Neuronal stem cell (in vitro differentiated cells): Measurements from ENCODE around the gene HEPACAM.
"Not testable (repeated sequence)": the region's sequence is repeated elsewhere in the genome, so short reads cannot be mapped to it uniquely, and the experiment has no call there.

Experiments used
- DNase-seq: peaks from one replicate; pipeline ENCODE4 v3.0.0-alpha.2; 2013; ENCODE audit warnings: low spot score
- H2AFZ ChIP-seq: one replicate; pipeline ENCODE4 v1.6.1; 2013; ENCODE audit warnings: mild to moderate bottlenecking, low read length, inconsistent platforms
- H2AK5ac ChIP-seq: 2 replicates; pipeline ENCODE4 v1.6.1; 2013; ENCODE audit warnings: low read depth, mild to moderate bottlenecking, inconsistent platforms, low read length, moderate library complexity, mixed read lengths
- H2BK120ac ChIP-seq: 2 replicates; pipeline ENCODE4 v1.6.1; 2013; ENCODE audit warnings: low read depth, mild to moderate bottlenecking, inconsistent platforms, low read length, moderate library complexity, mixed read lengths
- H2BK12ac ChIP-seq: one replicate; pipeline ENCODE4 v1.6.1; 2013; ENCODE audit warnings: low read length, inconsistent platforms
- H2BK15ac ChIP-seq: 2 replicates; pipeline ENCODE4 v1.6.1; 2013; ENCODE audit warnings: mild to moderate bottlenecking, low read length, inconsistent platforms, mixed read lengths
- H2BK5ac ChIP-seq: one replicate; pipeline ENCODE4 v1.6.1; 2013; ENCODE audit warnings: inconsistent platforms, mild to moderate bottlenecking, low read length, moderate library complexity
- H3K14ac ChIP-seq: one replicate; pipeline ENCODE4 v1.6.1; 2013; ENCODE audit warnings: low read length, inconsistent platforms
- H3K18ac ChIP-seq: 2 replicates; pipeline ENCODE4 v1.6.1; 2013; ENCODE audit warnings: low read length, inconsistent platforms
- H3K23ac ChIP-seq: 2 replicates; pipeline ENCODE4 v1.6.1; 2013; ENCODE audit warnings: low read depth, mild to moderate bottlenecking, mixed read lengths, low read length, inconsistent platforms; ENCODE audit not compliant: poor library complexity
- H3K27ac ChIP-seq: replicated peaks from 3 replicates; pipeline ENCODE4 v1.5.1; 2013; ENCODE audit warnings: low read length, inconsistent platforms
- H3K27me3 ChIP-seq, 3 experiments: 2 replicates each; pipeline ENCODE4 v1.6.1; 2013; ENCODE audit warnings: low read length in 3 of 3, mild to moderate bottlenecking in 2 of 3, inconsistent platforms in 1 of 3, low read depth in 1 of 3, mixed read lengths in 1 of 3, moderate library complexity in 1 of 3; ENCODE audit not compliant: control insufficient read depth in 3 of 3, insufficient read depth in 3 of 3
- H3K36me3 ChIP-seq, 2 donors: replicated peaks in 1 of 2; 2 replicates each; pipeline ENCODE4 v1.6.1; 2013; ENCODE audit warnings: low read length in 2 of 2; ENCODE audit not compliant: control insufficient read depth in 2 of 2, insufficient read depth in 2 of 2
- H3K4ac ChIP-seq: 2 replicates; pipeline ENCODE4 v1.6.1; 2013; ENCODE audit warnings: inconsistent platforms, mild to moderate bottlenecking, low read length, moderate library complexity
- H3K4me1 ChIP-seq, 2 donors: 1 replicate in 1 of 2; 2 replicates in 1 of 2; pipeline ENCODE4 v1.6.1; 2013; ENCODE audit warnings: low read length in 2 of 2, low read depth in 1 of 2; ENCODE audit not compliant: control insufficient read depth in 2 of 2, insufficient read depth in 1 of 2
- H3K4me2 ChIP-seq: one replicate; pipeline ENCODE4 v1.6.1; 2013; ENCODE audit warnings: mild to moderate bottlenecking, low read length, inconsistent platforms; ENCODE audit not compliant: insufficient read depth, poor library complexity, severe bottlenecking
- H3K4me3 ChIP-seq, 2 donors: 2 replicates each; pipeline ENCODE4 v1.5.1; 2013; ENCODE audit warnings: low read length in 2 of 2, mild to moderate bottlenecking in 2 of 2, inconsistent platforms in 1 of 2, moderate library complexity in 1 of 2
- H3K79me1 ChIP-seq: one replicate; pipeline ENCODE4 v1.6.1; 2013; ENCODE audit warnings: low read depth, mild to moderate bottlenecking, inconsistent platforms, low read length, moderate library complexity
- H3K9ac ChIP-seq: one replicate; pipeline ENCODE4 v1.6.1; 2013; ENCODE audit warnings: mild to moderate bottlenecking, low read depth, low read length, inconsistent platforms; ENCODE audit not compliant: poor library complexity
- H3K9me3 ChIP-seq, 2 donors: replicated peaks in 1 of 2; 2 replicates each; pipeline versions ENCODE3 to v1.6.1; 2013; ENCODE audit warnings: low read length in 2 of 2, mild to moderate bottlenecking in 2 of 2, inconsistent platforms in 1 of 2, low read depth in 1 of 2, mixed read lengths in 1 of 2, moderate library complexity in 1 of 2; ENCODE audit not compliant: control insufficient read depth in 2 of 2, insufficient read depth in 1 of 2
- H4K8ac ChIP-seq: one replicate; pipeline ENCODE4 v1.6.1; 2013; ENCODE audit warnings: low read depth, mild to moderate bottlenecking, inconsistent platforms, low read length, moderate library complexity
- H4K91ac ChIP-seq: one replicate; pipeline ENCODE4 v1.6.1; 2013; ENCODE audit warnings: low read length, low read depth, mild to moderate bottlenecking, inconsistent platforms; ENCODE audit not compliant: poor library complexity
- WGBS, 2 donors: extraction: QIAGEN DNeasy Blood & Tissue Kit; methylation state at CpG; one replicate each; pipeline ENCODE4 v1.1.7; 2013; ENCODE audit warnings: missing lambda C conversion rate in 2 of 2, mixed read lengths in 1 of 2; ENCODE audit not compliant: insufficient read length in 2 of 2, insufficient replicate concordance in 1 of 2; ENCODE audit errors: extremely low coverage in 2 of 2; 5-methylcytosine and 5-hydroxymethylcytosine counted together

Gene HEPACAM

GRCh38 chr11:124971810-124972209 lies 36.0 kb upstream of the HEPACAM start:
- Histone ChIP-seq H2BK5ac (no peak overlapping the region), H2BK15ac (no peak overlapping the region), H4K8ac (no peak overlapping the region), H3K9ac (no peak overlapping the region), H2AFZ (no peak overlapping the region), H3K14ac (no peak overlapping the region), H3K79me1 (no peaks in the 10 kb centered on the region), H3K18ac (no peak overlapping the region), H3K9me3 (no peaks in the 10 kb centered on the region), H3K27me3 (no peaks in the 10 kb centered on the region), H4K91ac (no peak overlapping the region), H2BK120ac (no peak overlapping the region), H3K4me2 (no peak overlapping the region), H2AK5ac (no peak overlapping the region), H3K4ac (no peak overlapping the region), H3K36me3 (no peaks in the 10 kb centered on the region), H3K27ac (no peak overlapping the region), H3K23ac (no peak overlapping the region), H3K4me1 (no peaks in the 10 kb centered on the region), H2BK12ac (no peak overlapping the region), H3K4me3 (no peak overlapping the region)
- DNase-seq = no peak
- no CpG with 5 or more reads among the region's 2 CpGs for WGBS, 2 donors

DNA sequence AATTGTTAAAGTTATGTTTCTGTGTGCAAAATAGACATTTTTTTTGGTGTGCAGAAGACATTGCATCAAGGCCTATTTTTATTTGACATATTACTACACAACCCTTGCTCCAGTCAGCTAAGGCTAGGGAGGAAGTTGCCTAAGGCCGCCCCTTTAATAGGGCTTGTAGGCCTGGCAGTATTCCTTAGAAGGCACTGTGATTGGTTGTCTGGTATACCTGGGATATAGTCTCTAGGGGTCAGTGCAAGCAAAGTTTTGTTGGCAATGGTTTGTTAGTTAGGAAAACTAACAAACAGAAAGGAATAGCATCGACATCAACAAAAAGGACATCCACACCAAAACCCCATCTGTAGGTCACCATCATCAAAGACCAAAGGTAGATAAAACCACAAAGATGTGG lies 35.1 kb upstream of the HEPACAM start:
- Histone ChIP-seq H3K4me1 (no peaks in the 10 kb centered on the region), H3K4me2 (no peak overlapping the region), H3K4me3 (no peak overlapping the region), H3K18ac (no peak overlapping the region), H2BK120ac (no peak overlapping the region), H3K14ac (no peak overlapping the region), H3K9ac (no peak overlapping the region), H3K27me3 (no peaks in the 10 kb centered on the region), H4K91ac (no peak overlapping the region), H3K36me3 (no peaks in the 10 kb centered on the region), H3K23ac (no peak overlapping the region), H2AK5ac (no peak overlapping the region), H3K4ac (no peak overlapping the region), H3K9me3 (no peaks in the 10 kb centered on the region), H2BK15ac (no peak overlapping the region), H3K27ac (no peak overlapping the region), H3K79me1 (no peaks in the 10 kb centered on the region), H2AFZ (no peak overlapping the region), H2BK12ac (no peak overlapping the region), H4K8ac (no peak overlapping the region), H2BK5ac (no peak overlapping the region)
- no CpG with 5 or more reads among the region's 2 CpGs for WGBS, 2 donors
- DNase-seq = no peak

DNA sequence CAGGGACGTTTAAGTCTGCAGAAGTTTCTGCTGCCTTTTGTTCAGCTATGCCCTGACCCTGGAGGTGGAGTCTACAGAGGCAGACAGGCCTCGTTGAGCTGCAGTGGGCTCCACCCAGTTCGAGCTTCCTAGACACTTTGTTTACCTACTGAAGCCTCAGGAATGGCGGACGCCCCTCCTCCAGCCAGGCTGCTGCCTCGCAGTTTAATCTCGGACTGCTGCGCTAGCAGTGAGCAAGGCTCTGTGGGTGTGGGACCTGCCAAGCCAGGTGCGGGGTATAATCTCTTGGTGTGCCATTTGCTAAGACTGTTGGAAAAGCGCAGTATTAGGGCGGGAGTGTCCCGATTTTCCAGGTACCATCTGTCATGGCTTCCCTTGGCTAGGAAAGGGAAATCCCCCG lies 32.4 kb upstream of the HEPACAM start:
- H3K36me3 ChIP-seq, H3K14ac ChIP-seq, H2BK120ac ChIP-seq, H3K23ac ChIP-seq, DNase-seq, H3K4ac ChIP-seq, H4K91ac ChIP-seq, H2BK15ac ChIP-seq, H2BK5ac ChIP-seq, H3K79me1 ChIP-seq, H2BK12ac ChIP-seq, H3K4me1 ChIP-seq, H2AK5ac ChIP-seq, H3K9me3 ChIP-seq, H3K27me3 ChIP-seq, H3K4me2 ChIP-seq, H3K9ac ChIP-seq, H3K18ac ChIP-seq, H2AFZ ChIP-seq, H3K4me3 ChIP-seq, H3K27ac ChIP-seq, H4K8ac ChIP-seq: not testable (repeated sequence)
- no CpG with 5 or more reads among the region's 13 CpGs for WGBS, 2 donors

- H3K4me1 ChIP-seq = no peaks in the 10 kb centered on the region
- H3K9ac ChIP-seq = no peak overlapping the region
- no peak overlapping the region for H3K18ac ChIP-seq
- no peak overlapping the region for H3K4ac ChIP-seq
- H3K23ac ChIP-seq = no peak overlapping the region
- no peak overlapping the region for H2AFZ ChIP-seq
- no peak overlapping the region for H2BK120ac ChIP-seq
- peak; percentile 49 for DNase-seq
- WGBS, 2 donors = 100% methylated on average over 1 of the region's 5 CpGs
- no peak overlapping the region for H3K4me2 ChIP-seq
- H3K9me3 ChIP-seq = no peaks in the 10 kb centered on the region
- no peak overlapping the region for H2BK12ac ChIP-seq
- H3K79me1 ChIP-seq = no peaks in the 10 kb centered on the region
- no peak overlapping the region for H2BK5ac ChIP-seq
- no peaks in the 10 kb centered on the region for H3K27me3 ChIP-seq
- no peak overlapping the region for H3K14ac ChIP-seq
- no peak overlapping the region for H2BK15ac ChIP-seq
- no peak overlapping the region for H4K8ac ChIP-seq
- peaks cover 0 to 4% of the 10 kb centered on the region in 2 donors for H3K36me3 ChIP-seq
- H2AK5ac ChIP-seq = no peak overlapping the region
- H3K4me3 ChIP-seq = no peak overlapping the region
- no peak overlapping the region for H3K27ac ChIP-seq
- H4K91ac ChIP-seq = no peak overlapping the region
These were observed 26.2 kb upstream of the HEPACAM start for GRCh38 chr11:124961972-124962609.
